Caco-2 (cell line): ENCODE results near the gene RTCA. TPM values are rescaled to one million over a fixed set of nuclear protein-coding genes. Genes with fewer than 3 reads are reported as not detected.

ENCODE experiments used
- BruUV-seq: library from RNA; stranded (reverse); fragments of 400-500 nt; replicated peaks from 2 replicates; lab custom pipeline; 2021; lab: Mats Ljungman, UMichigan
- CTCF ChIA-PET: fragments of 300-600 bp; sonication (Branson Sonifier 250); formaldehyde crosslinking; loops from one replicate; lab custom pipeline; 2022; ENCODE audit warnings: antibody characterized with exemption; lab: Charles Lee
- POLR2A ChIA-PET: fragments of 300-600 bp; sonication (Branson Sonifier 250); formaldehyde crosslinking; loops from one replicate; lab custom pipeline; 2022; ENCODE audit warnings: antibody characterized with exemption; lab: Charles Lee
- DNase-seq, 2 experiments: peaks; one replicate each; pipeline versions ENCODE4 v3.0.0 to v3.0.0-alpha.2; 2020 to 2022
- H3K27me3 ChIP-seq: replicated peaks from 2 replicates; pipeline ENCODE4 v1.6.0; 2011; ENCODE audit warnings: low read length; ENCODE audit not compliant: control insufficient read depth, insufficient read depth
- H3K36me3 ChIP-seq: 2 replicates; pipeline ENCODE4 v1.5.1; 2011; ENCODE audit warnings: low read length; ENCODE audit not compliant: control insufficient read depth, insufficient read depth
- H3K4me1 ChIP-seq: fragments of 250-450 bp; sonication (Bioruptor Pico); 2 replicates; pipeline ENCODE4 v1.5.1; 2020; ENCODE audit warnings: mild to moderate bottlenecking
- H3K4me3 ChIP-seq: 2 replicates; pipeline ENCODE4 v1.5.1; 2011; ENCODE audit warnings: low read depth, mild to moderate bottlenecking, control low read depth, low read length
- H3K9me3 ChIP-seq: fragments of 250-450 bp; sonication (Bioruptor Pico); 2 replicates; pipeline ENCODE4 v1.5.1; 2020; ENCODE audit warnings: mild to moderate bottlenecking, moderate library complexity
- H3K27ac Mint-ChIP-seq: one replicate; pipeline ENCODE4 v1.8.0; 2022; ENCODE audit warnings: mixed read lengths; ENCODE audit not compliant: unreplicated experiment
- H3K27me3 Mint-ChIP-seq: one replicate; pipeline ENCODE4 v1.8.0; 2022; ENCODE audit warnings: mixed read lengths; ENCODE audit not compliant: insufficient read depth, unreplicated experiment
- H3K36me3 Mint-ChIP-seq: one replicate; pipeline ENCODE4 v1.8.0; 2022; ENCODE audit warnings: mild to moderate bottlenecking, mixed read lengths; ENCODE audit not compliant: insufficient read depth, unreplicated experiment
- H3K4me1 Mint-ChIP-seq: one replicate; pipeline ENCODE4 v1.8.0; 2022; ENCODE audit warnings: low read depth, mixed read lengths; ENCODE audit not compliant: unreplicated experiment
- H3K4me3 Mint-ChIP-seq: one replicate; pipeline ENCODE4 v1.8.0; 2022; ENCODE audit warnings: mild to moderate bottlenecking, moderate library complexity, mixed read lengths; ENCODE audit not compliant: unreplicated experiment
- H3K9me3 Mint-ChIP-seq: one replicate; pipeline ENCODE4 v1.8.0; 2022; ENCODE audit warnings: mixed read lengths; ENCODE audit not compliant: unreplicated experiment
- intact Hi-C: fragments of 100-400 bp; cut with micrococcal nuclease; formaldehyde crosslinking; loops from one replicate; pipeline ENCODE4 v1.10.0; 2022; ENCODE audit not compliant: unreplicated experiment
- total RNA-seq: library from RNA; stranded (reverse); gene quantifications from 2 replicates; pipeline ENCODE4 v1.2.3, GENCODE V29; 2022
- TF ChIP-seq, protein P1 (sequence below), 2 experiments: fragments of 200-600 bp in 1 of 2; IDR thresholded peaks; 1 replicate in 1 of 2; 2 replicates in 1 of 2; pipeline versions ENCODE4 v1.5.1 to v1.8.0; 2011 to 2022; ENCODE audit warnings: antibody characterized with exemption in 1 of 2, control low read depth in 1 of 2, inconsistent platforms in 1 of 2, low read depth in 1 of 2, low read length in 1 of 2, mild to moderate bottlenecking in 1 of 2, moderate library complexity in 1 of 2; ENCODE audit not compliant: insufficient read depth in 1 of 2, severe bottlenecking in 1 of 2, unreplicated experiment in 1 of 2

The RTCA gene
- total RNA-seq, 1 experiment from 2014 or later = 31.4 TPM

DNA sequence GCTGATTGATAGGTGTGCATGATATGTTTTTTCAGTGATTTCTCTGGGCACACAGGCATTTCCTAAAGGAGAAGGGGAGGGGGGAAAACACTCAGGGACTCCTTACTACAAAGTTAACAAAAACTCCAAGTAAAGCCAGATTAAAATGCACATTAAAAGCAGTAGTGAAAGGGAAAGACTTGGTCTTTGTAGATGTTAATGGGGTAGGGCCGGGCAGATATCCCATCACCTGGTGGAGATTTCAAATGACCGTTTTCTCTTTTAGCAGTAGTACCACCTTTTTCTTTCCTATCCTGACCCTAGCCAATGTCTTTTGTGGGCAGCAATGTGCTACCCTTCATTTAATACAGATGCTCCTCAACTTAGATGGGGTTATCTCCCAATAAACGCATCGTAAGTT is 32.5 kb downstream of the RTCA start:
- H3K4me1 Mint-ChIP-seq = no peaks in the 10 kb centered on the region

GRCh38 chr1:100299521-100300222 is 33.7 kb downstream of the RTCA start:
- Histone ChIP-seq H3K4me1 (no peaks in the 10 kb centered on the region), H3K27me3 (no peaks in the 10 kb centered on the region), H3K36me3 (no peaks in the 10 kb centered on the region), H3K4me3 (no peak overlapping the region), H3K9me3 (no peaks in the 10 kb centered on the region)
- Mint-ChIP-seq H3K4me3 (no peak overlapping the region), H3K27me3 (no peaks in the 10 kb centered on the region), H3K4me1 (no peaks in the 10 kb centered on the region), H3K9me3 (no peaks in the 10 kb centered on the region), H3K36me3 (no peaks in the 10 kb centered on the region), H3K27ac (no peak overlapping the region)
- no TSS peak for BruUV-seq
- intact Hi-C loops = loop anchor here (2.0 to 10.0 kb wide), 3 partner anchors 25 to 155 kb away; partner anchors contain the start of gene CDC14A
- TF ChIP-seq, protein P1, sequence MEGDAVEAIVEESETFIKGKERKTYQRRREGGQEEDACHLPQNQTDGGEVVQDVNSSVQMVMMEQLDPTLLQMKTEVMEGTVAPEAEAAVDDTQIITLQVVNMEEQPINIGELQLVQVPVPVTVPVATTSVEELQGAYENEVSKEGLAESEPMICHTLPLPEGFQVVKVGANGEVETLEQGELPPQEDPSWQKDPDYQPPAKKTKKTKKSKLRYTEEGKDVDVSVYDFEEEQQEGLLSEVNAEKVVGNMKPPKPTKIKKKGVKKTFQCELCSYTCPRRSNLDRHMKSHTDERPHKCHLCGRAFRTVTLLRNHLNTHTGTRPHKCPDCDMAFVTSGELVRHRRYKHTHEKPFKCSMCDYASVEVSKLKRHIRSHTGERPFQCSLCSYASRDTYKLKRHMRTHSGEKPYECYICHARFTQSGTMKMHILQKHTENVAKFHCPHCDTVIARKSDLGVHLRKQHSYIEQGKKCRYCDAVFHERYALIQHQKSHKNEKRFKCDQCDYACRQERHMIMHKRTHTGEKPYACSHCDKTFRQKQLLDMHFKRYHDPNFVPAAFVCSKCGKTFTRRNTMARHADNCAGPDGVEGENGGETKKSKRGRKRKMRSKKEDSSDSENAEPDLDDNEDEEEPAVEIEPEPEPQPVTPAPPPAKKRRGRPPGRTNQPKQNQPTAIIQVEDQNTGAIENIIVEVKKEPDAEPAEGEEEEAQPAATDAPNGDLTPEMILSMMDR (IDR thresholded peaks at IDR 0.05; ENCODE audit: insufficient read depth in 1 of 2, low read depth in 1 of 2, low read length in 1 of 2, severe bottlenecking in 1 of 2, unreplicated experiment in 1 of 2) = no peak
- POLR2A ChIA-PET = no interaction called here
- CTCF ChIA-PET = no interaction called here
- DNase-seq = no peak

More for the DNA sequence above, 32.5 kb downstream of the RTCA start:
- DNase-seq = no peak
- Histone ChIP-seq H3K9me3 (no peaks in the 10 kb centered on the region), H3K36me3 (no peaks in the 10 kb centered on the region), H3K4me1 (no peaks in the 10 kb centered on the region), H3K27me3 (no peaks in the 10 kb centered on the region), H3K4me3 (no peak overlapping the region)
- TF ChIP-seq, protein P1 (IDR thresholded peaks at IDR 0.05; ENCODE audit: insufficient read depth in 1 of 2, low read depth in 1 of 2, low read length in 1 of 2, severe bottlenecking in 1 of 2, unreplicated experiment in 1 of 2) = no peak
- Mint-ChIP-seq H3K36me3 (no peaks in the 10 kb centered on the region), H3K9me3 (no peaks in the 10 kb centered on the region), H3K4me3 (no peak overlapping the region), H3K27me3 (no peaks in the 10 kb centered on the region), H3K27ac (no peak overlapping the region)
- BruUV-seq = no TSS peak
- intact Hi-C loops = loop anchor here (2.0 to 10.0 kb wide), 3 partner anchors 26 to 156 kb away; partner anchors contain the start of gene CDC14A
- CTCF ChIA-PET = no interaction called here
- POLR2A ChIA-PET = no interaction called here

DNA sequence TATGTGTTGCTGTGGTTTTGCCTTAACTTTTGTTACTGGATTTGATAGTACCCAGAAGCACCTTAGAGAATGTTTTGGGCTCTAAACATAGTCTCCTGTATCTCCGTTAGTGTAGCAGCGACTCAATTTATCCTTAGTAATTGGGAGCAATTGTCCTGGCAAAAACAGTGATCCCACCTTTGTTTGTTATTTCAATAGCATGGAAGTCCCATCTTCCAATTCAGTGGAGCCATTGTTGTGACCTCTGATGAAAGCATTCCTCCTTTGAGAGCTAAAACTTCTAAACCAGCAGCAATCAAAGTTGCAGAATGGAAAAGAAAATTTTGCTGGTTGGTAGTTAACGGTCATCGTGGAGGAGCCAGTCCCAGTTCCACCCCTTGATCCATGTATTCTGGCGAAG is 34.7 kb downstream of the RTCA start:
- intact Hi-C loops = no loop called here
- H3K4me3 Mint-ChIP-seq = no peak overlapping the region
- BruUV-seq = no TSS peak
- no peaks in the 10 kb centered on the region for H3K27me3 ChIP-seq
- ChIA-PET CTCF (no interaction called here), POLR2A (no interaction called here)
- no peaks in the 10 kb centered on the region for H3K36me3 ChIP-seq
- no peak overlapping the region for H3K27ac Mint-ChIP-seq
- no peaks in the 10 kb centered on the region for H3K4me1 ChIP-seq
- TF ChIP-seq, protein P1 (IDR thresholded peaks at IDR 0.05; ENCODE audit: insufficient read depth in 1 of 2, low read depth in 1 of 2, low read length in 1 of 2, severe bottlenecking in 1 of 2, unreplicated experiment in 1 of 2) = no peak
- no peaks in the 10 kb centered on the region for H3K9me3 Mint-ChIP-seq
- H3K9me3 ChIP-seq = no peaks in the 10 kb centered on the region
- H3K27me3 Mint-ChIP-seq = no peaks in the 10 kb centered on the region
- H3K4me1 Mint-ChIP-seq = no peaks in the 10 kb centered on the region
- no peak overlapping the region for H3K4me3 ChIP-seq
- no peaks in the 10 kb centered on the region for H3K36me3 Mint-ChIP-seq
- DNase-seq = no peak
